HUES6 (cell line): Measurements from ENCODE around the gene MYH7.
"Not testable (repeated sequence)": the region's sequence is repeated elsewhere in the genome, so short reads cannot be mapped to it uniquely, and the experiment has no call there.

ENCODE experiments used
- H3K27ac ChIP-seq: 2 replicates; pipeline ENCODE4 v1.7.0; 2013; ENCODE audit warnings: low read depth, mild to moderate bottlenecking, low read length, inconsistent platforms
- H3K27me3 ChIP-seq: 2 replicates; pipeline ENCODE4 v1.6.1; 2013; ENCODE audit warnings: low read length; ENCODE audit not compliant: control insufficient read depth, insufficient read depth
- H3K36me3 ChIP-seq: 2 replicates; pipeline ENCODE4 v1.6.1; 2013; ENCODE audit warnings: low read length; ENCODE audit not compliant: control insufficient read depth, insufficient read depth
- H3K4me1 ChIP-seq: 2 replicates; pipeline ENCODE4 v1.6.1; 2013; ENCODE audit warnings: low read length; ENCODE audit not compliant: control insufficient read depth, insufficient read depth
- H3K4me3 ChIP-seq: 2 replicates; pipeline ENCODE4 v1.5.1; 2013; ENCODE audit warnings: low read depth, low read length
- H3K9ac ChIP-seq: one replicate; pipeline ENCODE4 v1.6.1; 2013; ENCODE audit warnings: mild to moderate bottlenecking, low read length
- H3K9me3 ChIP-seq: 2 replicates; pipeline ENCODE4 v1.6.1; 2013; ENCODE audit warnings: low read depth, low read length; ENCODE audit not compliant: control insufficient read depth, insufficient read depth

MYH7 gene

DNA sequence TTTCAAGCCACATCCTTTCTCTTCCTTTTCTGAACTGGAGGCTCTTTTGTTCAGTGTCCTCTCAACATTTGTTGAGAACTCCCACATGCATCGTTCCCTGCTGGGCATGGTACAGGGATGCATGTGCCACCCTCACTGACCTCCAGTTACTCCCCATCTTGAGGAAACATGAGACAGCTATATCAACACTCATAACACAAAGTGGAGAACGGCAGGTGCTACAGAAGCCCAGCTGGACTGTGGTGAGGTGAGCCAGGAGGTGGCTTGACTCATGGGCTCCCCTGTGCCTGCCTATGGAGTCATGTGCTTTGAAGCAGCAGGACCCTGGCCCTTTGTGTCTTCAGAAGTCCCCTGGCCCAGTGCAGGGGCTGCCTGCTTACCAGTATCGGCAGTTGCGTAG is 37.1 kb downstream of the MYH7 start:
- no peak overlapping the region for H3K27ac ChIP-seq
- no peak overlapping the region for H3K4me3 ChIP-seq
- 0 out of 2 replicates have a peak, but pooled peaks cover 5% of the 10 kb centered on the region for H3K4me1 ChIP-seq
- H3K9ac ChIP-seq, result no peak overlapping the region
- H3K9me3 ChIP-seq, result no peaks in the 10 kb centered on the region
- H3K36me3 ChIP-seq, result no peaks in the 10 kb centered on the region
- peaks cover 27% of the 10 kb centered on the region for H3K27me3 ChIP-seq

GRCh38 chr14:23396781-23397407 is 38.6 kb downstream of the MYH7 start:
- Histone ChIP-seq H3K27ac (no peak overlapping the region), H3K36me3 (no peaks in the 10 kb centered on the region), H3K4me1 (no peaks in the 10 kb centered on the region), H3K9me3 (no peaks in the 10 kb centered on the region), H3K9ac (no peak overlapping the region), H3K4me3 (no peak overlapping the region), H3K27me3 (peaks cover 29% of the 10 kb centered on the region; the same call in 1 of the 2 replicates)

GRCh38 chr14:23396126-23396525 is 39.3 kb downstream of the MYH7 start:
- Histone ChIP-seq H3K27ac (no peak overlapping the region), H3K9ac (no peak overlapping the region), H3K36me3 (no peaks in the 10 kb centered on the region), H3K4me1 (no peaks in the 10 kb centered on the region), H3K9me3 (no peaks in the 10 kb centered on the region), H3K27me3 (peaks cover 27% of the 10 kb centered on the region; the same call in 1 of the 2 replicates), H3K4me3 (no peak overlapping the region)

GRCh38 chr14:23392613-23393012 is 42.8 kb downstream of the MYH7 start:
- H3K4me1 ChIP-seq, result peaks cover 9% of the 10 kb centered on the region
- no peak overlapping the region for H3K9ac ChIP-seq
- H3K27me3 ChIP-seq, result peaks cover 37% of the 10 kb centered on the region
- no peak overlapping the region for H3K4me3 ChIP-seq
- no peak overlapping the region for H3K27ac ChIP-seq
- H3K36me3 ChIP-seq, result no peaks in the 10 kb centered on the region
- no peaks in the 10 kb centered on the region for H3K9me3 ChIP-seq

DNA sequence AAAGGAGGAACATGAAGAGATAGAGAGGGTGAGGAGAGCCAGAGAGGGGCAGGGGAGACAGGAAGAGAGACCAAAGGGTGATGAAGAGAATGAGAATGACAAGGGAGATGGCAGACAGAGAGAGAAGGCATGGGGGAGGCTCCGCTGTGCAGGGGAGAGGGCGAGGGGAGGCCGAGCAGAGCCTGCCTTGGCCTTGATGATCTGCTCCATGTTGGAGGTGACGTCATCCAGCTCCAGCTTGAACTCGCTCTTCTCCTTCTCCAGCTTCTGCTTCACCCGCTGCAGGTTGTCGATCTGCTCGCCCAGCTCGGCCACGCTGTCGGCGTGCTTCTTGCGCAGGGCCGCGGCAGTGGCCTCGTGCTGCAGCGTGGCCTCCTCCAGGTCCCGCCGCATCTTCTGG is 45.6 kb downstream of the MYH7 start:
- H3K36me3 ChIP-seq, H3K27ac ChIP-seq, H3K4me3 ChIP-seq, H3K4me1 ChIP-seq, H3K9ac ChIP-seq, H3K9me3 ChIP-seq: not testable (repeated sequence)
- H3K27me3 ChIP-seq, result peaks cover 32% of the 10 kb centered on the region

- peaks cover 32% of the 10 kb centered on the region for H3K27me3 ChIP-seq
These were observed 46.1 kb downstream of the MYH7 start for GRCh38 chr14:23389396-23389795.

DNA sequence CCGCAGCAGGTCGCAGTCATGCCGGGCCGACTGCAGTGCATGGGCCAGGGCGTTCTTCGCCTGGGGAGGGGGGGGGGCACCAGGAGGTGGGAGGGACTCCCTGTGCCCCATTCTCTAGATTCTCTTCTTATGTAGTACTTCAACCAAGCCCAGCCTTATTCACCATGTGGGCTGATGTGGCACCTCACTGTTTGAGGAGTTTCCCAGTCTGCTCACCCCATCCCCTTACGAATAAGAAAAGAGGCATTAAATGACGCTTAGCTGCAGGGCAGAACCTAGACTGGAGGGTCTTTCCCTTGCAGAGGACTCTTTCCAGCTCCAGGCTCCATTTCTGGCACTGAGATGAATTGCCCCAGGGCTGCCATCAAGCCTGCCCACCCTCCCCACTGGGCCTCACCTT is 46.5 kb downstream of the MYH7 start:
- Histone ChIP-seq H3K4me3 (no peak overlapping the region), H3K27me3 (peaks cover 32% of the 10 kb centered on the region)

More at GRCh38 chr14:23389396-23389795, 46.1 kb downstream of the MYH7 start:
- Histone ChIP-seq H3K36me3 (no peaks in the 10 kb centered on the region), H3K4me1 (peaks cover 9% of the 10 kb centered on the region), H3K9ac (no peak overlapping the region), H3K9me3 (no peaks in the 10 kb centered on the region), H3K27ac (no peak overlapping the region), H3K4me3 (no peak overlapping the region)

GRCh38 chr14:23387916-23388882 is 47.3 kb downstream of the MYH7 start:
- Histone ChIP-seq H3K4me3 (no peak overlapping the region), H3K27me3 (peaks cover 27% of the 10 kb centered on the region), H3K9ac (no peak overlapping the region), H3K4me1 (peaks cover 9% of the 10 kb centered on the region), H3K27ac (no peak overlapping the region), H3K9me3 (no peaks in the 10 kb centered on the region), H3K36me3 (no peaks in the 10 kb centered on the region)

More for the DNA sequence above, 46.5 kb downstream of the MYH7 start:
- H3K27ac ChIP-seq, result no peak overlapping the region
- H3K9ac ChIP-seq, result no peak overlapping the region
- no peaks in the 10 kb centered on the region for H3K9me3 ChIP-seq
- H3K36me3 ChIP-seq, result no peaks in the 10 kb centered on the region
- peaks cover 9% of the 10 kb centered on the region for H3K4me1 ChIP-seq

GRCh38 chr14:23386999-23387398 is 48.5 kb downstream of the MYH7 start:
- H3K9ac ChIP-seq, result no peak overlapping the region
- peaks cover 9% of the 10 kb centered on the region for H3K4me1 ChIP-seq
- H3K36me3 ChIP-seq, result no peaks in the 10 kb centered on the region
- no peak overlapping the region for H3K4me3 ChIP-seq
- peaks cover 16% of the 10 kb centered on the region for H3K27me3 ChIP-seq
- H3K9me3 ChIP-seq, result no peaks in the 10 kb centered on the region
- no peak overlapping the region for H3K27ac ChIP-seq

GRCh38 chr14:23386266-23386657 is 49.2 kb downstream of the MYH7 start:
- peaks cover 14% of the 10 kb centered on the region for H3K27me3 ChIP-seq
- H3K36me3 ChIP-seq, H3K9me3 ChIP-seq, H3K4me3 ChIP-seq, H3K9ac ChIP-seq, H3K4me1 ChIP-seq, H3K27ac ChIP-seq: not testable (repeated sequence)

DNA sequence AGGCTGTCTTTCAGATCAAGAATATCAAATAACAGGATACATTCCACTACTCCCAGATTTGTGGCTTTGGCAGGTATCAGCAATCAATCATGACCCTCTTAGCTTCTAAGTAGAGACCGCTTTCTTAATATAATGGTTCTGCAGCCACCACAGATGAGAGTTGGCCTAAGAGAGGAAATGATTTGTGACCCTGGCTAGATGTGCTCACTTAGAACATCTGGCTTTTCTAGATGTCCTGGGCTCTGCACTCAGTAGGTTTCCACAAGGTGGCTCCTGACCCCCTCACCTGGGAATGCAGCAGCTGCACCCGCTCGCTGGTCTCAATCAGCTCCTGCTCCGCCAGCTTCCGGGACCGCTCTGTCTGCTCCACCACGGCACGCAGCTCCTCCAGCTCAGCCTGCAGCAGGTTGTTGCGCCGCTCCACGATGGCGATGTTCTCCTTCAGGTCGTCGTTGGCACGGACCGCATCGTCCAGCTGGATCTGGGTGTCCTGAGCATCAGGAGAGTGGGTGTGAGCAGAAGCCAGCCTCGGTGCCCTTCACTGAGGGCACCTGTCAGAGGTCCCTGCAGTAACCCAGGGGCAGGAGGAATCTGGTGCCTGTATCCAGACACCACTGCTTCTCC is 49.7 kb downstream of the MYH7 start:
- Histone ChIP-seq H3K4me1 (peaks cover 9% of the 10 kb centered on the region), H3K9me3 (no peaks in the 10 kb centered on the region), H3K27ac (no peak overlapping the region), H3K9ac (no peak overlapping the region), H3K36me3 (no peaks in the 10 kb centered on the region), H3K27me3 (peaks cover 14% of the 10 kb centered on the region), H3K4me3 (no peak overlapping the region)
